HG03280 (cell line): ENCODE measurements around the gene EHD4.

Source experiments
- ATAC-seq: cut with Tn5 transposase; IDR thresholded peaks from one replicate; pipeline ENCODE4 v1.9.1; 2021; ENCODE audit warnings: mild to moderate bottlenecking, moderate library complexity; ENCODE audit not compliant: unreplicated experiment

EHD4 gene

DNA sequence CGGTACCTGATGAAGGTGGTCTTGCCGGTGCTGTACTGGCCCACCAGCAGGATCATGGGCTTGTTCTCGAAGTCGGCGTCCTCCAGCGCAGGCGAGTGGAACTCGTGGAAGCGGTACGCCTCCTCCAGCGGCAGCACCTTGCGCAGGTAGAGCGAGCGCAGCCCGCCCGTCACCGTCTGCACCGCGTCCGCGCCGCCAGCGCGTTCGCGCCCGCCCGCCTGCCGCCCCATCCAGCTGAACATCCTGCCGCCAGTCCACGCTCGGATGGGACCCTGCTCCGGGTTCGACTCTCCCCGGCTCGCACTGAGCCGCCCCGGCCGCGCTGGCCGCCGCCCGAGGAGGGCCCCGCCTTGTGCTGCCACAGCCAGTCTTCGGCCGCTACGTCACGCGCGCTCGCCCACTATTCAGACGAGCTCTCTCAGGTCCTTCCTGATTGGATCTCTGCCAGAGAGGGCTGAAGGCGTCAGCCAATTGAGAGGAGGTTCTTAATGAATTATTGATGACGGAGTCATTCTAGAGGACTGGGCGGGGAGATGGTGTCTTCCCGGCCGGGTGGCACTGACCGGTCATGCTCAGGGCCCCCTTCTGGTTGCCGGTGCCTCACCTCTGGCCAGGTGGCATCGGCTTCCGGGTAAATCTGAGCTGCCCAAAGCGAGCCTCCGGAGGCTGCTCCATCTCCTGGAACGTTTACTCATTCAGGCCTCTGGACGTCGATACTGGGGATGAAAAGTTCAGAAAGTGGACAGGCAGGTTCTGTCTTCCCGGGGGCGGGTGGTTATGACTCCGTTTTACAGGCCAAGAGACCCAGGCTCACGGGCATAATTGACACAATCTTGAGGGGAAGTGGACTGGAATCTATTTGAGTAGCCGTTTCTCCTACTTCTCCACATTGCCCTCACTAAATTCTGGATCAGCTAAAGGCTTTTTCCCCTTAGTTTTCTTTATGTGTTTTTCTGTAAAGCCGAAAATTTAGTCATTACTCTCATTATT, at the start of gene EHD4:
Gene EHD4, minus strand, starts transcription at position 305 of the 990 bp plus-strand sequence. Its CDS starts 63 bp downstream, at position 242.
- ATAC-seq, result peak; percentile 79

- ATAC-seq, result no peak
Measured at GRCh38 chr15:42021593-42021992, 49.2 kb upstream of the EHD4 start.

- no peak for ATAC-seq
Measured at GRCh38 chr15:42020713-42021273, 48.4 kb upstream of the EHD4 start, which contains the start of gene PLA2G4E. PLA2G4E (minus strand) TSS chr15:42021042; CDS start chr15:42021030, 12 bp downstream.

- no peak for ATAC-seq
Measured at GRCh38 chr15:42018306-42019224, 46.2 kb upstream of the EHD4 start.

GRCh38 chr15:42016971-42017370, 44.6 kb upstream of the EHD4 start:
- ATAC-seq, result no peak

DNA sequence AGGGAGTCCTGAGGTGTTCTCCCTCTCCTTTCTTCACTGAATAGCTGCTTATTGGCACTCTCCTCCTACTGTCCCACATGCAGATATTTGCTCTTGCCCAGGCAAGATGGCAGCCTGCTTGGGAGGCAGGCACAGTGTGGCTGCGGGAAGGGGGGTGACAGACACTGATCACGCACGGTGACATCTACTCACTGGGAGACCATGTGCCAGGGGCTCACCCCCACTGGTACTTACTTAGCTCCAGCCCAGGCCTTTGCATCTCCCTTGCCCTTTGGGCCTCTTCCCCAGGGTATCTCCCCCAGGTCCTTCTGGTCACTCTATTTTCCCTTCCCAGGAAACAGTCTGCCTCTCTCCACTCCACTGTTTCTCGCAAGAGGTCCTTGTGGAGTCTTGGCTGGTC, 42.0 kb upstream of the EHD4 start:
- ATAC-seq, result no peak

DNA sequence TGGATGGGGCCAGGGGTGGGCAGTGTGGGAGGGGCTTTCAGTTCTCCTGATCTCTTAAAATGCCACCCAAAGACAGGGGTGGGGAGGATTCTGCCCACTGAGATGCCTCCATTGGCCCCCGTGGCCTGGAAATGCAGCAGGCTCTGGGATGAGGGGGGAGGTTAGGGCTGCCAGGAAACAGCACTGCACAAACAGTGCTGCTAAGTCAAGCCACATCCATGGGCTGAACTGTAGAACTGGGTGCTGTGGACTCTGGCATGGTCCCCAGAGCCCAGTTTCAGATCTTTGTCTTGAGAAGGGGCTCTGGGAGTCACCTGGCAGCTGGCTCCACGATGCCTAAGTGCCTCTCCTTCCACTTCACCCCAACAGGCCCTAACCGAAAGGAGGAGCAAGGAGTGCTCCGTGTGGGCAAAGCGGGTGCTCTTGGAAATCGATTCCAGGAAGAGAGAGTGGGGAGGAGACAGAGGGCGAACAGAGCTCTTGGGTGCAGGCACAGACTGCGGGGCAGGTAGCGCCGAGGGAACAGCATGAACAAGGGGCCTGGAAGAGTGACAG, 40.6 kb upstream of the EHD4 start:
- ATAC-seq, result no peak

DNA sequence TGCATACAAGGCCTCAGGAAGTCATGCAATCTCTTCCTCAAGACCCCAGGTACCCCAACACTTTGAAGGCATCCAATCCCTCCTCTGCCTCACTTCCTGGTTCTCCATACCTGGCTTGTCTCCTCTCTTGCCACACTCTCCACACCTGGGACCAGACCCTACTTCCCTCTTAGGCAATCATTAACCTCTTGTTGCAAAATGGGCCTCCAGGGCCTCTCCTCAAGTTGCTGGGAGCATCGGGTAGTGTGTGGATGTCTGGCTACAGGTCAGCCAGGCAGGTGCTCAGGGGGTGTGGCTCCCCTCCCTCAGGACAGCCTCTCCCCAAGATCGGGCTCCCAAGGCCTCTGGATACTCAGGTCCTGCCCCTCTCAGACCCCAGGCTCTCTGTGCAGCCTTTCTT, 39.9 kb upstream of the EHD4 start:
- ATAC-seq, result no peak

DNA sequence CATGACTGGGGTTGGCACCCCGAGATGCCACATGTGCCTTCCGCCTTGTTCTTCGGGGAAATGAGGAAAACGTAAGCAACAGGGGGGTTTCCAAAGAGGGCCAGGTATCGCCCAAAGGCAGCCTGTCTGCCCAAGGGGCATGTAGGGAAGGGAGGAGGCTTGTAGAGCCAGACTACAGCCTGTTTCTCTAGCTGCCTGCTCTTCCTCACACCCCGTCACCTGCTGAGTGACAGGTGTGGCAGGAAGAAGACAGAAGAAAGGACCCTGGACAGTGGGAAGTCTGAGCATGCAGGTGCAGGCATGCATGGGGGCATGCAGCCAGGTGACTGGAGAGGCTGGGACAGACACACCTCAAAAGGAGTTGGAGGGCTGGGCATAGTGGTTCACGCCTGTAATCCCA, 38.7 kb upstream of the EHD4 start:
- ATAC-seq, result no peak

GRCh38 chr15:42010434-42010833, 38.1 kb upstream of the EHD4 start:
- peak; percentile 57 for ATAC-seq

DNA sequence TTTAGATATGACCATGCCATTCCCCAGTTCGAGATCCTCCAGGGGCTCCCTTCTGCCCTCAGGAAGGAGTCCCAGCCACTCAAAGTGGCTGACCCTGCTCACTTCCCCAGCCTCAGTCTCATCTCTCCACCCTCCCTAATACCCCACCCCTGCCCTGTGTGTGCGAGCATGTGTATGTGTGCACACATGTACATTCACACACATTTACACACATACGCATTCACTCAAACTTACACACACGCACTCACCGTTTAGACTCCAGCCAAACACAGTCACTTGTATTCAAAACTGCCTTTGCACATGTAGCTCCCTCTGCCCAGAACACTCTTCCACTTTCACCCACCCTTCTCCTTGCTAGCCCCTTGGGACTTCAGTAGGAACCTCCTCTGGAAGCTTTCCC, 37.1 kb upstream of the EHD4 start:
- ATAC-seq, result no peak

DNA sequence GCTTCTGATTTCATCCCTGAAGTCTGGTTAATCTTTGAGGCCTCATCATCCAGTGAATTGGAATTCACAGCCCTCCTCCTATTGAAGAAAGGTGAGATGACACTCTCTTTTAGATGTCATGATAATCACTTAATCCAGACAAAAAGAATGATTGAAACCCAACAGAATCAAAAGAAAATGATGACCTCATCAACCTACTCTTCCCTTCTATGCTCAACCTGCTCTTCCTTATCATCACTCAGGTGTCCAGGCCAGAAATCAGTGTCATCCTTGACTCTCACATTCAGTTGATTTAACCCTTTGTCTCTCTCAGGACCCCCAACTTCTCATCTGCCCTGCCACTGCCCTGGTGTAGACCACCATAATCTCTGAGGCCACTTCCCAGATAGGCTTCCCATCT, 36.7 kb upstream of the EHD4 start:
- ATAC-seq, result no peak

DNA sequence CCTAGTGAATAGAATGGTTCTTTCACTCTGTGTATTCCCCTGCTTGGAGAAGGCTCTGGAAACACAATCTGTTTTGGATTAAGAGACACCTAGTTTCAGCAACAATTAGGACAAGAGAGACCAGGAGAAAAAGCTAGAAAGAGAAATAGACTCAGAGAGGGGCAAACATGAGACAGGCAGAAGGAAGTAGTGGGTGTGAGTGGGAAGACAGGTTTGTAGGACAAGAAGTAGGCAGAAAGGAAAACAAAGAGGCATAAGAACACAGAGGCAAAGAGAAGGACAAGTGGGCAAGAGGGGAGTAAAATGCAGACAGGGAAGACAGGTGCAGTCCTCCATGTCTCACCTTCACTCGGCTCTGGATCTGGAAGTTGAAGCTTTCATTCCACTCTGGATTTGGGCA, 35.0 kb upstream of the EHD4 start:
- ATAC-seq, result no peak

GRCh38 chr15:42002333-42002732, 30.0 kb upstream of the EHD4 start:
- no peak for ATAC-seq

GRCh38 chr15:42001236-42001635, 28.9 kb upstream of the EHD4 start:
- ATAC-seq, result no peak

- ATAC-seq, result no peak
Measured at GRCh38 chr15:41999290-42000285, 27.2 kb upstream of the EHD4 start.

- ATAC-seq, result no peak
Measured at GRCh38 chr15:41997845-41998244, 25.5 kb upstream of the EHD4 start.

DNA sequence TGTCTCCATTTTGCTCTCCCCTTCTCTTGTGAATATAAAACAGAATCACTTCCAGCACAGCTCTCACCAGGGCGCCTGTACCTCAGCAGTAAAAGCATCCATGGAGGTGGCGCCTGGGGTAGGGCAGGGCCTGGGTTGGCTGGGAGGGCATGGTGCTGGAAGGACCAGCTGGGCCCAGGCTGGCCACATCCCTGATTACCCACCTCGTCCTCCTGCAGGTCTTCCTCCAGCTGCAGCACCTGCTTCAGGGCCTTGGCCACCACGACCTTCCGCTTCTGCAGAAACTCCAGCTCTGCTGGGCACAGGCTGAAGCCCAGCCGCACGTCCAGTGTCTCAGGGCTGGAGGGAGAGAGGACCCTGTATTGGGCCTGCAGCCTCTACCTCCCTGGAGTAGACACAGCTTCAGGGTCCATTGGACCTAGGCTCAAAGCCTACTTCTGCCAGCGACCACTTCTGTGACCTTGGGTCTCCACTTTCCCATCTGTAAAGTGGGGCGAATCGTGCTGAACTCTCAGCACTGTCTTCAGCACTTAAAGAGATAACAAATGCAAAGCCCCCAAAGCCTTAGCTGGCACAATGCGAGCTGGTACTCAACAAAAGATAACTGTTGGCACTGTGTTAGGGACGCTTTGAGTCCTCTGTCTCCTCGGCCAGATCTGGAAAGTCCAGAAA, 24.7 kb upstream of the EHD4 start:
- no peak for ATAC-seq

- ATAC-seq, result no peak
Measured at GRCh38 chr15:41996376-41996775, 24.0 kb upstream of the EHD4 start.
